ENCODE data around the gene CARD14.

The CARD14 gene

GRCh38 chr17:80151333-80151732 is 18.5 kb upstream of the CARD14 start:
- no peak for DNase-seq

GRCh38 chr17:80152081-80152702 is 17.6 kb upstream of the CARD14 start:
- peak; percentile 96 for DNase-seq

- DNase-seq = no peak
Measured at GRCh38 chr17:80153004-80153403, 16.8 kb upstream of the CARD14 start.

GRCh38 chr17:80154166-80154565 is 15.7 kb upstream of the CARD14 start:
- no peak for DNase-seq

GRCh38 chr17:80155600-80155999 is 14.2 kb upstream of the CARD14 start:
- peak; percentile 25 for DNase-seq

- no peak for DNase-seq
Measured at GRCh38 chr17:80158846-80159245, 11.0 kb upstream of the CARD14 start.

- peak; percentile 6 for DNase-seq
Measured at GRCh38 chr17:80160536-80160935, 9.3 kb upstream of the CARD14 start.

DNA sequence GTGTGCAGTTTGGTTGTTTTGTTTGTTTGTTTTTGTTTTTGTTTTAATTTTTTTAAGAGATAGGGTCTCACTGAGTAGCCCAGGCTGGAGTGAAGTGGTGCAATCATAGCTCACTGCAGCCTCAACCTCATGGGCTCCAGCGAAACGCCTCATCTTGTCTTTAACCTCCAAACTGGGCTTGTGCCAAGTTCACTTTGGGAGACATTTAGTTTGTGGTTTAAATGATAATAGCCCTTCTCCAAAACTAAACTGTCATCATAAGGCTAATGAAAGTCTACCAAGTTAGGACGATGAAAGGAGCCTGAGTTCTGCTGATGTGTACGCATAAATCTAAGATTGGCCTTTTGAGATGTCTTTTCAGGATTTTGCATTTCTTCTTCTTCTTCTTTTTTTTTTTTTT is 6.5 kb upstream of the CARD14 start:
- DNase-seq = peak; percentile 70

DNA sequence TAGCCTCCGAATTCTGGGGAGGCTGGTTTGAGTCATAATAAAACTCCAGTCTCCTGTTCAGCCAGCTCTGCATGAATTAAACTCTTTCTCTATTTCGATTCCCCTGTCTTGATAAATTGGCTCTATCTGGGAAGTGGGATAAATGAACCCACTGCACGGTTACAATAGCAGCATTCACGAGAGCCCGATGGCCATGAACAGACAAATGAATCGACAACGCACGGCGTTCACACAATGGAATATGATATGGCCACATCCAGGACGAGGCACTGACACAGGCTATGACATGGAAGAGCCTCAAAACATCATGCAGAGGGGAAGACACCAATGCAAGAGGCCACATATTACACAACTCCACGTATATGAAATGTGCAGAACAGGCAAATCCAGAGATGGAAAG is 5.6 kb upstream of the CARD14 start:
- no peak for DNase-seq

- DNase-seq = no peak
Measured at GRCh38 chr17:80166446-80166845, 3.4 kb upstream of the CARD14 start.

GRCh38 chr17:80168371-80168770 is 1.5 kb upstream of the CARD14 start:
- peak; percentile 16 for DNase-seq

DNA sequence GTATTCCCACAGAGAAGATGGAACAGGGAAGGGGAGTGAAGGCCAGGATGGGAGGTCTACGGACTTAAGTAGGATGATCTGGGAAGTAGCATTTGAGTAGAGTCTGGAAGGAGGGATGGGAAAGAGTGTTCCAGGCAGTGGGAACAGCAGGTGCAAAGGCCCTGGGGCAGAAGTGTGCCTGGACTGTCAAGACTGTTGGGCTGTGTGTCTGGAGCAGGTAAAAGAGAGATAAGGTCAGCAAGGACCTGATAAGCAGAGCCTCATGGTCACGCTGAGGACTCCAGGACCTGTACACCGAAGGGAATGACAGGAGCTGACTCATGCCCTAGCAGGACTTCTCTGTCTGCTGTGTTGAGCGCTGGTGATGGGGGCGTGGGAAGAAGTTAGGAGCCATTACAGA is 723 bp upstream of the CARD14 start:
- no peak for DNase-seq

DNA sequence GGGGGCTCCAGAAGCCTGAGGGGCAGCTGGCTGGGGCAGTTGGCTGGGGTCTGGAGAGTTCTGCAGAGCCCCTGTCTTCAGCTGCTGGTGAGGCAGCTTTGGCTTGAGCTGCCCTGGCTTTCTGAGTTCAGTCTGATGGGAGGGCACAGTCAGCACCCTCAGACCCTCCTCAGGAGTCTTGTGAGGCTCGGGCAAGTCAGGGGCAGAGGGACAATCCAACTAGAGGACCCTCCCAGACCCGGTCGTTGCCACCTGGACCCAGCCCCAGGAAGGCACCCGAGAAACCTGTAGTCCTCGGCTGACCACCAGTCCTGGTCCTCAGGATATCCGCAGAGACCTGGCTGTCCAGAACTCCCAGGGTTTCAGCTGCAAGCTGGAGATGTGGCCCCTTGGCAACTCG is 1.9 kb downstream of the CARD14 start:
- no peak for DNase-seq

DNA sequence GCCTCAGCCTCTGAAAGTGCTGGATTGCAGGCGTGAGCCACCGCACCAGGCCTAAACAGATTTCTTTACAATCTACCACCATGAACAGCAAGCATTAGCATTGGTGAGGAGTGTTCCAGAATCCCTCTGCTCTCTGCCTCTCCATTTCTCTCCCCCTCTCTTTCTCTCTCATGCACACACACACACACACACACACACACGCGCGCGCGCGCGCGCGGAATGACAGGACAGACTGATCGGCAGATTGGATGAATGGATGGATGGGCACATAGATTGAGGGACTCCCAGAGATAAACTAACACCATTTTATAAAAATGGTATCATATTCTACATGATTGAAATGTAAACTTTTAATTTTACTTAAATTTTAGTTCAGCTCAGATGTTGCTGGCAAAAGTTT is 3.3 kb downstream of the CARD14 start:
- no peak for DNase-seq

DNA sequence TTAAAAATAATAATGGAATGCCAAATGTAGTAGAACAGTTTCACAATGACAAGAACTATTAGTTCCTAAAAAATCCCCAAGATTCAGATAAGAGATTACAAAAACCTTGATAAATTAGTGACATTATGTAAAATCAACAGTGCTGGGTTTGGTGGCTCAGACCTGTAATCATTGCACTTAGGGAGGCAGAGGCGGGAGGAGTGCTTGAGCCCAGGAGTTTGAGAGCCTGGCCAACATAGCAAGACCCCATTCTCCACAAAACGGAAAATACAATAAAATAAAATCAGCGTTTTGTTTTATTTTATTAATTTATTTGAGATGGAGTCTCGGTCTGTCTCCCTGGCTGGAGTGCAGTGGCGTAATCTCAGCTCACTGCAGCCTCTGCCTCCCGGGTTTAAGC is 4.1 kb downstream of the CARD14 start:
- DNase-seq = no peak

GRCh38 chr17:80176757-80177156 is 6.9 kb downstream of the CARD14 start:
- DNase-seq = no peak

DNA sequence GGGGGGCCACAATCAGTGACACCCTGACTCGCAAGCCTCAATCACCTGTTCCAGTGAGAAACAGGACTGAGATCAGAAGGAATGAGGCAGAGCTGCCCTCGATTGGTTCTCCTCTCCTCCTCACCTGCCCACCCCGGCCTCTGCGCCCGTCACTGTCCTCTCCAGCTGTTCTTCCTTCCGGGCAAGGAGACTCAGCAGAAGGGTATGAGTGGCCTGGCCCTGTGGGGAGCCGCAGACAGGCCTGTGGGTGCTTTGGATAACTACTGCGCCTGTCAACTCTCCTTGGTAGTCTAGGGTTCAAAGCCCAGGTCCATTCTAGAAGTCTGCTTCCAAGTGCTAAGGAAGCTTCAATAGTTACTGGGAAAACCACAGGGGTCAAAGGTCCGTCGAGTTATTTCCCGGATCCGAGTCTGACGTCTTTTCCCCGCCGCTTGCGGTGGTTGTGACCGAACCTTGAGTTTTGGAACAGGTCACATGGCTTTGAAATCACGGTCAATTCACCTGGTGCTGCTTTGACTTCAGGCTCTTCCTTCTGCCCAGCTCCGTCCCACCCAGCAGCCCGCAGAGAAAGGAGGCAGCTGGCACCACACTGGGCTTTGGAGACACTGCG is 8.3 kb downstream of the CARD14 start:
- DNase-seq = no peak

- DNase-seq = no peak
Measured at GRCh38 chr17:80180192-80180591, 10.4 kb downstream of the CARD14 start.

GRCh38 chr17:80181431-80181830 is 11.6 kb downstream of the CARD14 start:
- DNase-seq = no peak

DNA sequence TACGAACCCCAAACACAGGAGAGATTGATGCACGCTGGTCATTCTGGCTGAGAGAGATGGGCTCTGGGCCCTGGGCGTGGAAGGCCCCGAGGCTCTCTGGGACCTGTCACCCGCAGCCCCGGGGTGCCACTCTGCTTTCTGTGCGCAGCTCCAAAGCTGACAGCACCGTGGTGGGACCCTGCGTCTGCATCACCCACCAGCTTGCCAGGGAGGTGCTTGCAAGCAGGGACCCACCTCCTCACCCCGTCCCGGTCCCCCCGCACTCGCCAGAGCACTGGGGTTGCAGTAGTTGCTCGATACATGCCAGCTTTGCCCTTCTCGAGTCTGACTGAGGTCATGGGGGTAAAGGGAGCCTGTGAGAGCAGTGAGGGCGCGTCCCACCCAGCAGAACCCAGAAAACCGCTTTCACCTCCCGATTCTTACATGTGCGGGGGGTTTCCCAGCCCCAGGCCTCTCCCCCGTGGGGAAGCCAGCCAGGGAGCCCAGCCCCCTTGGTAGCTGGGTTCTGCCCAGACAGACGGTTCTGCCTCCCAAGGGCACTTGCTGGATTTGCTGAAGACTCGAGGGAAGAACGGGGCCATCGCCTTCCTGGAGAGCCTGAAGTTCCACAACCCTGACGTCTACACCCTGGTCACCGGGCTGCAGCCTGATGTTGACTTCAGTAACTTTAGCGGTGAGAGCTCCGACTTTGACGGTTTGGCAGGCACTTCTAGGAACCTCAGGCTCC is 12.5 kb downstream of the CARD14 start:
- no peak for DNase-seq

GRCh38 chr17:80182845-80183223 is 13.0 kb downstream of the CARD14 start:
- DNase-seq = no peak

- DNase-seq = no peak
Measured at GRCh38 chr17:80183581-80184422, 14.0 kb downstream of the CARD14 start.

DNA sequence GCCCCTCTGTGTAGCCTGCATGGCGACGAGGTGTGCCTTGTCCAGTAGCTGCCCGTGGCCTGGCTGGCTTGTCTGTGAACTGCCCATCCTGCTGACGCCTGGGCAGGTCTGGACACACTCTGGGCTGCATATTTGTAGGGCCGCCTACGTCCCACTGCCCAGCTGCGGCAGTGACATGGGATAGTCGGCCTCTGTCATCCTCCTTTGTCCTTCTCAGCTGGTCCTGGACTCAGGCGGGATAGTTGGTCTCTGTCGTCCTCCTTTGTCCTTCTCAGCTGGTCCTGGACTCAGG is 14.5 kb downstream of the CARD14 start:
- DNase-seq = no peak

DNA sequence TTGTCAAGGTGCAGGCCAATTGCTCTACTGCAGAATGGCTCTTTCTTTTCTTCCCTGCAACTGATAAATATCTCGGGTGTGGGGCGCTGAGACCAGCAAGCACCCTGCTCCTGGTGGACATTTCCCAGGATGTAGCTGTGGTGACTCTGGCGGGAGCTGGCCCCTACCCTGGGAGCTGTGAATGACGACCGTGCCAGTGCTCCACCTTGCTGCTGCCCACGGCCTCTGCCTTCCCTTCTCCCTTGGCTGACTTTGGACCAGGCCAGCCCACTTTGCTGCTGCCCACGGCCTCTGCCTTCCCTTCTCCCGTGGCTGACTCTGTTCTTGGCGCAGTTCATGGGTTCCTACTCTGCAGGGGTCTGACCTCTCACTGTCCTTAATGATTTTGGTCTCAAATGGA is 16.1 kb downstream of the CARD14 start:
- no peak for DNase-seq

All from OCI-M1 (cell line).